NCI-H748 treated with DMSO at 0.1 percent for 48 hours (cell line): ENCODE results near the gene SSNA1.

ENCODE experiments used
- DNase-seq: peaks from one replicate; lab custom pipeline; 2025; lab: John Stamatoyannopoulos, UW

The SSNA1 gene, protein sequence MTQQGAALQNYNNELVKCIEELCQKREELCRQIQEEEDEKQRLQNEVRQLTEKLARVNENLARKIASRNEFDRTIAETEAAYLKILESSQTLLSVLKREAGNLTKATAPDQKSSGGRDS

DNA sequence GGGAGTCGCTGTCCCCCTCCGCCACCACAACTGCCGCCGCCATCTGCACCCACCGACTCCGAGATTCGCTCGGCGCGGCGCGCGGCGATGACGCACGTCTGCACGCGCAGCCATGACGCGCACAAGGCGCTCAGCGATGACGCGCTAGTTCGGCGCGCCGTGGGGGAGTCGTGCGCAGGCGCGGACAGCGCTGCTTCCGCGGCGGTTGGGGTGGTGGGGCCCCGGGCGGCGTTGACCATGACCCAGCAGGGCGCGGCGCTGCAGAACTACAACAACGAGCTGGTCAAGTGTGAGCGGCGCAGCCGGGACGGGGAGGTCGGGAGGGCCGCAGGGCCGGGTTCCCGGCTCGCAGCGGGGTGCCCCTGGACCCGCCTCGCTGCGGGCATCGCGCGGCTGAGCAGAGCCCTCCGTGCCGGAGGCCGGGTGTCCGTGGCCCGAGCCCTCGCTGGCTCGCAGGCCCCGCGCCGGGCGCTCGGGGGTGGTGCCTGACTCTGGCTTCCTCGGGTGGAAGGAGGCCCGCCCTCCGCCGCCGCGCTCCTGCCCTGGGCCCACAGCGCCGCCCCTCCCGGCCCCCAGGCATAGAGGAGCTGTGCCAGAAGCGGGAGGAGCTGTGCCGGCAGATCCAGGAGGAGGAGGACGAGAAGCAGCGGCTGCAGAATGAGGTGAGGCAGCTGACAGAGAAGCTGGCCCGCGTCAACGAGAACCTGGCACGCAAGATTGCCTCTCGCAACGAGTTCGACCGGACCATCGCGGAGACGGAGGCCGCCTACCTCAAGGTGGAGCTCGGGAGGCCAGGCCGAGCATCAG lies at the start of gene SSNA1, which contains the start of gene ANAPC2:
Gene SSNA1, plus strand, starts transcription at position 187 of the 807 bp plus-strand sequence. Its CDS starts 51 bp downstream, at position 238.
Gene ANAPC2, minus strand, starts transcription at position 71 of the 807 bp plus-strand sequence. Its CDS starts 28 bp downstream, at position 43.
- DNase-seq: peak; percentile 87

DNA sequence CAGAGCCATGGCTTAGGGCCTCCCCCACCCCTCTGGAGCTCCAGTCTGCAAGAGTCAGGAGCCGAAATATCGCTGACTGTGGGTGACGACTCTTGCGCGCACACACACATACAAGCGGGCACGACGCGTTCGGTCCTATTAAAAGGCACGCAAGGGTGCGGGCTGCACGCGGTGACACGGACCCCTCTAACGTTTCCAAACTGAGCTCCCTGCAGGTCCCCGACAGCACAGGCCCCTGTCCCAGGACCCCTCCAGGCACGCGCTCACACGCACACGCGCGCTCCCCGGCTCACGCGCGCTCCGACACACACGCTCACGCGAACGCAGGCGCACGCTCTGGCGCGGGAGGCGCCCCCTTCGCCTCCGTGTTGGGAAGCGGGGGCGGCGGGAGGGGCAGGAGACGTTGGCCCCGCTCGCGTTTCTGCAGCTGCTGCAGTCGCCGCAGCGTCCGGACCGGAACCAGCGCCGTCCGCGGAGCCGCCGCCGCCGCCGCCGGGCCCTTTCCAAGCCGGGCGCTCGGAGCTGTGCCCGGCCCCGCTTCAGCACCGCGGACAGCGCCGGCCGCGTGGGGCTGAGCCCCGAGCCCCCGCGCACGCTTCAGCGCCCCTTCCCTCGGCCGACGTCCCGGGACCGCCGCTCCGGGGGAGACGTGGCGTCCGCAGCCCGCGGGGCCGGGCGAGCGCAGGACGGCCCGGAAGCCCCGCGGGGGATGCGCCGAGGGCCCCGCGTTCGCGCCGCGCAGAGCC lies 49.6 kb upstream of the SSNA1 start, which contains the start of gene GRIN1:
Gene GRIN1, plus strand, starts transcription at position 433 of the 746 bp plus-strand sequence. CDS start 333 bp downstream, outside the sequence.
- DNase-seq: no peak

DNA sequence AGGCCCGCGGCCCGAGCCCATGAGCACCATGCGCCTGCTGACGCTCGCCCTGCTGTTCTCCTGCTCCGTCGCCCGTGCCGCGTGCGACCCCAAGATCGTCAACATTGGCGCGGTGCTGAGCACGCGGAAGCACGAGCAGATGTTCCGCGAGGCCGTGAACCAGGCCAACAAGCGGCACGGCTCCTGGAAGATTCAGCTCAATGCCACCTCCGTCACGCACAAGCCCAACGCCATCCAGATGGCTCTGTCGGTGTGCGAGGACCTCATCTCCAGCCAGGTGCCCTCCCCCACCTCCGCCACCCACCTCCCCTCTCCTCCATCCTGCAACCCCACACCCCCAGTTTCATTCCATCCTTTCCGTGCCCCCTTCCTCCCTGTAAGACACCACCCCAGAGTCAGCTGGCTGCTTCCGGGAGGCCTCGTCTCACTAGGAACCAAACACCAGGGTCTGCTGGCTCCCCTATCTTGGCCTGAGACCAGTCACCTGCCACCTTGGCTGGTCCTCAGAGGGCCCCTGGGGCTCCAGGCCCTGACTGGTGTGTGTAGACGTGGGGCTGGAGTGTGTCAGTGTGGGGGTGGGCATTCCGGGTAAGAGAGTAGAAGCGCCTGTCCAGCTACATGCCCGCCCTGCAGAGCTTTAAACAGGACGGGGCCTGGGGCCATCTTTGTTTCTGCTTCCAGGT lies 48.9 kb upstream of the SSNA1 start:
- DNase-seq: no peak

DNA sequence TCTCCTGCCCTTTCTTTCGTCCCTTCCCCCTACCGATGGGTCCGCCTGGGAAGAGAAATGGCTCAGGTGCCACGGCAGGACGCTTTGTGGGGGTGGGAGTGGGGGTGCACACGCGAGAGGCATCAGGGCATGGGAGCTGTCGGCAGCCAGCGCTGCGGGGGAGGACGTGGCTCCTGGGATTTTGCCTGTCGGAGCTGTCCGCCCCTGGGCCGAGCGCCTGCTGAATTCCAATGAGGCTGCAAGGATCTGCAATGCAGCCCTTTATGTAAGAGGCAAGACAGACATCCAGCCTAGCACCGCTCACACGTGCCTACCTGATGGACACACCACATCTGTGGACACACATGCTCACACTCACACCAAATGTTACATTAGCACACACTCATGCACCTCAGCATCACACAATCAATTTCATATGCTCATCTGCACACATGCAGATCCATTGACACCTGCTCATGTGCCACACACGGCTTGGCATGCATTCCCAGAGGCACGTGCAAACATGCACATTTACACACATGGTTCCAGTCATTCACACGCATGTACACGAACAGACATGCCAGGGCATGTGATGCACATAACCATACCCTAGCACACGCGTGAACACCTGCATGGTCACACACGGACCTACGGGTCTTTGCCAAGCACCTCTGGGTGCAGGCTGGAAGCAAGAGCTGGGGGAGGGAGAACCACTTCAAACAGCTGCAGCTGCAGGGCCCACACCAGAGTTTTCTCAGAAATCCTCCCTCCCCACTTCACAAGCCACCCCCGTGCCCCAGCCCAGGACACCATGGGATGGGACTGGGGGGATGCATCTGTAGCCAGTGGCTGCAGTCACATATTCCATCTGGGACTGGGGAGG lies 48.1 kb upstream of the SSNA1 start:
- no peak for DNase-seq

DNA sequence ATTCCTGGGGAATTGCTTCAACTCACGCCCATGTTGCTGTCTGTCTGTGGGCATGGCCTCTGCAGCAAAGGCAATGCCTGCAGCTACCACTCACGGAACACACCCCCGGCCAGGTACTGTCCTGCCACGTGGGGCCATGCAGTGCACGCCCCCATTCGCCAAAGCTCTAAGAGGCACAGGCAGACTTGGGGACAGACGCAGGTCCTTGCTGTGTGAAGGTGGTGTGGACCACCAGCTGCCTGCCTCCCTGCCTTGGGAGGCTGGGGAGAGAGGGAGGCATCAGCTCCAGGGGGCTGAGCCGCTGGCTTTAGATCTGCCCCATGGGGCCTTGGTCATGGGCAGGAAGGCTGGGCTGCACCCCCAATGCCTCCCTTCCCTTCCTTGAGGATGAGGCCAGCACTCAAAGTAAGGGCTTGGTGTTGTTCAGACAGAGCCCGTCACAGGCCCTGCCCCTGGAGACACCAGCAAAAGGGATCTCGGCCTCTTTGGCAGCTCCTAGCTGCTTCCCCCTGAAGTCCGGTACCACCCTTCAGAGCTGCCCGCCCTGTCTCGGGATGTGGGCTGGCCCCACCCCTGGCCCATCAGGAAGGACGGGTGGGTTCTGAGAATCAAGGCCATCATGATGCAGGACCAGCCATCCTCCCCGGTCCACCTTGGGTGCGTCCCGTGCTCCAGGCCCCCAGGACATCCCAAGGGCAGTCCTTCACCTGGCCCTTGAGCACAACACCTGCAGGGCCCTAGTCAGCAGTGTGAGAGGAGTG lies 47.2 kb upstream of the SSNA1 start:
- DNase-seq: no peak

DNA sequence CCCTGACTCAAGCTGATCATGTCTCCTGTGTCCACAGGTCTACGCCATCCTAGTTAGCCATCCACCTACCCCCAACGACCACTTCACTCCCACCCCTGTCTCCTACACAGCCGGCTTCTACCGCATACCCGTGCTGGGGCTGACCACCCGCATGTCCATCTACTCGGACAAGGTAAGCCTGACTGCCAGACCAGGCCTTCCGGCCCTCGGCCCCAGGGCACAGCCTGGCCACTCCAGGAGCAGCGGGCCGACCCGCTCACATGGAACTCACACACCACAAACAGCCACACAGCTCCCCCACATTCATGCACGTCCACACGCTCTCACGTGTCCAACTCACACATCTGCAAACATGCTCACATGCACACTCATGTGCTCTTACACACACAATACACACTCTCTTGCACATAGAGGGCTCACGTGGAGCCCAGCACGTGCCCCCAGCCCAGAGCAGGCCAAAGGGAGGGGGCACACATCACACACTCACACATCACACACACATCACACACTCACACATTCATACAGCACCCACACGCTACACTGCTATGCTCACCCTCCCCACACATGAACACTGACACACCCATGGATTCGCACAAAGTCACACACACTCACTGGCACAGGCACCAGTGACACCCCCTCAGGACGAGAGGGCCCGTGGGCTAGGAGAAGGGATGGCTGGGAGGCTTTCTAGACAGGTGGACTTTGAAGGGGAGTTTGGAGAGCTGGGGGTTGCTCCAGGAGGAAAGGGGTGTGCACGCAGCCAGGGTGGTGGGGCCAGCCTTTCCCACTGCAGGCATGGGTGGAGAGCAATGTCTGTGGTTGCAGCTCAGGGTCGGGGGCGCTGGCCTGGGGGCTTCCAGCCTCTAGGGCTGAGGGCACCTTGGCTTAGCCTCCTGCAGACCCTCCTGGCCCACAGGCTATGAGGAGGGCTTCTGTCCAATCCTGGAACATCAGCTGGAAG lies 46.2 kb upstream of the SSNA1 start:
- DNase-seq: no peak

DNA sequence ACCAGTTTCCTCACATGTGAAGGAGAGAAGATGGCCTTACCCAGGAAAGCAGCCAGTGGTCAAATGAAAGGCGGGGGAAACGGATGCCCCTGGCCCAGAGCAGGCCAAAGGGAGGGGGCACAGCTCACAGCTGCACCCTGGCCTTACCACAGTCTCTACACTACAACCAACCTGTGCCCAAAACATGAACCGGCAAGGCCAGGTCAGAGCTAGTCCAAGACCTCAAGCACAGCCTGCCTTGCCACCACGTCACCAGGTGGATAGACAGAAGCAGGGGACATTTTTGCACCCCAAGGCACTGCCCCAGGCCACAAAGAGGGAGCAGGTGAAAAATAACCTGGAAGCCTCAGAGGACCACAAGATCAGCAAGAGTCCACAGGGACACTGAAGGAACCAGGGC lies 45.0 kb upstream of the SSNA1 start:
- DNase-seq: no peak

DNA sequence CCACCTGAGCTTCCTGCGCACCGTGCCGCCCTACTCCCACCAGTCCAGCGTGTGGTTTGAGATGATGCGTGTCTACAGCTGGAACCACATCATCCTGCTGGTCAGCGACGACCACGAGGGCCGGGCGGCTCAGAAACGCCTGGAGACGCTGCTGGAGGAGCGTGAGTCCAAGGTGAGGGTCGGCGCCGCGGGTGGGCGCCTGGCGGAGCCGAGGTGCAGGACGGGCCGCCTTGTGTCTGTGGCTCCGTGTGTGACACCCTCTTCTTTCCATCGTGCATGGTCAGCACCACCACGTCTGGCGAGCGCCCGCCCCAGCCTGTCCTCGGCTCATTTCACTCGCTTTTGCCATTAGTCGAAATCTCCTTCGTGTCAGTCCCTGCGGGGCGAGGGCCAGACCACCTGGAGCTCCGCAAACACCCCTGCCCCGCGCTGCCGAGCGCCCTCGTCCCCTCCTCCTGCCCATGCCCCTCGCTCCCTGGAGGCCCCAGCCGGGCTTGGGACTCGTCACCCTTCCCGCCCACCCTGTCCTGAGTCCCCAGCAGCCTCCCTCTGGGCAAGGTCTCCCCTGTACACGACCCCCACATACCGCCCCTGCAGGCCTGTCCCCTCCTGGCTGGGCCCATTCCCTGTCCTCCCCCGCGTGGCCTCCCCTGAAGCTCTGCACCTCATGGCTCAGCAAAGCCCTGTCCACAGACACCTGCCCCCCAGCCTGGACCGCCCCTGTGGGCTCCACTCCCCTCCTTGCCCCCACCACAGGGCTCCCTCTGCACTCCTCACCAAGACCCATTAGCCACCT lies 42.5 kb upstream of the SSNA1 start:
- DNase-seq: no peak

DNA sequence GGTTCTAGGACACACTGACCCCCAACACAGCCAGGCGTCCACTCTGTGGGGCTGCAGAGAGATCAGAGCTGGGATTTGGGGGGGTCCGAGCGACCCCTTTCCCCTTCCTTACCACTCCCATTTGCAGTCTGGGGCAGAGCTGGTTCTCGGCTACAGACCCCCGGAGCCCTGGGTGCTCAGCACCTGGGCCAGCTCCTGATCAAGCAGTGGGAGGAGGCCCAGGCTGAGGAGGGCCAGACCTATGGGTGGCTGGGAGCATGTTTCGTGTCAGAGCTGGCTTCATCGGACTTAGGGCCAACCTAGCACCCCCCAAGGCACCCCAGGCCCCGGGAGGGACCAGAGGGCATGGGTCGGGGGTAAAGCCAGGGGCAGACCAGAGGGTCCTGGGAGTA lies 42.0 kb upstream of the SSNA1 start:
- DNase-seq: no peak

DNA sequence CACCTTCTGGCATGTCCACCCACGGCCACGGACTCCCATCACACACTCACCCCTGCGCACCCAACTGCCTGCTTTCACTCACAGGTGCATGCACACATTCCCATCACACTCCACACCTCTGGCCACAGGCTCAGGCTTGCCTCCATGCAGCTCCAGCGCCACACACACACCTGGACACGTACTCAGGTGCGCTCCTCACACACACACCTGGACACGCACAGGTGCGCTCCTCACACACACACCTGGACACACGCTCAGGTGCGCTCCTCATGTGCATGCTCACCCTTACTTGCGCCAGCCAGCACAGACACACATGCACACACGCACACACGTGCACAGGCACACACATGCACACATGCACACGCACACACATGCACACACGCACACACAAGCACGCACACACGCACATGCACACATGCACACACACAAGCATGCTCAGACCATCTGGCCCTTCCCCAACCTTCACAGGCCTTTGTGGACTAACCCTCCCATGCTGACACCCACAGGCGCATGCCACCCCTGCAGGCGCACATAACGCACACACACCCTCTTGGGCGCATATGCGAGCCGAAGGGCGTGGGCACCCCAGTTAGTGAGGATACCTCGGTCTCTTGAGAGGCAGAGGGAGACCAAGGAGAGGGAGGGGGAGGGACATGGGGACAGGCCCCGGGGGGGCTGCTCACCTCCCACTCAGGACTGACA lies 41.2 kb upstream of the SSNA1 start:
- DNase-seq: no peak

DNA sequence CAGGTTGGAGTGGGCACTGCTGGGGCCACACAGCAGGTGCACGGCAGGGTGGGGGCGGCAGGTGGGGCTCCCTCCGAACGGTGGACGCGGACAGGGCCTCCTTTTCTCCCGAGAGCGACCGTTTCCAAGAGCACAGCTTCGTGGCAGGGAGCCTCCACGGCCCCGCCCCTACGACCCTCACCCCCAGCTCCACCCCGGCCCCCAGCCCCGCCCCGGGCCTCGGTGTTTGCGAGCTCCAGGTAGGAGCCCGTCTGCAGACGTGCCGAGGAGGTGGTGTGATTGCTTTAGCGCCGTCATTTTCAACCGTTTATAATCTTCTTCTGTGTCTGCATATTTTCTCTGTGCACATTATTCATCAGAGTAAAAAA lies 40.7 kb upstream of the SSNA1 start:
- no peak for DNase-seq

DNA sequence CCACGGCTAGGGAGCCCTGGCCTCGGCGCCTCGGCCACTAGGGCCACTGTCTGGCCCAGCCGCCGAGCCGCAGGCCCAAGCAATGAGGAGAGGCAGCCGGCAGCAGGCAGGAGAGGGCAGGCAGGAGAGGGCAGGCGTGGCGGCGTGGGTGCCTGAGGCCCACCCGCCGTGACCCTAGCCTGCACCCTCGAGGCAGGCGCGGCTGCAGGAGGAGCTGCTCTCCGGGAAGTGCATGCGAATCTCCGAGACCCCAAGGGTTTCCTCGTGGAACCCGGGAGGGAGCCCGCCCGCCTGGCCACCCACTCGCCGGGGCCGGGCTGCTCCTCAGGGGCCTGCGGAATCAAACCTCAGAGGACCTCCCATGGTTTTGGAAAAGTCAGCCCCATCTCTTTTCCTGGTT lies 40.2 kb upstream of the SSNA1 start:
- DNase-seq: no peak

DNA sequence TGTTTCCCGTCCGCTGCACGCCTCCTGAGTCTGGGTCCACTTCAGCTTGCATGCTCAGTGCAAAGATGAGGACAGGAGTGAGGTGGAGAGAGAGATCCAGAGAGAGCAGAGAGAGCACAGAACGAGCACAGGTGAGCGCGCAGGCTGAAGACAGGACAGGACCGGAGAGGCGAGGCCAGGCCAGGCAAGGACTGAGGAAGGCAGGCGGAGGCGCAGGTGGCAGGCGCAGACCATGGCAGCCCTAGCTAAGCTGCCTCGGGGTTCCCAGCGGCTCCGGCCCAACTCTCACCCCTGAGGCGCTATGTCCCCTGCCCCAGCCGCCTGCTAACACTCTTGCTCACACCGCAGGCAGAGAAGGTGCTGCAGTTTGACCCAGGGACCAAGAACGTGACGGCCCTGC lies 39.8 kb upstream of the SSNA1 start:
- no peak for DNase-seq

DNA sequence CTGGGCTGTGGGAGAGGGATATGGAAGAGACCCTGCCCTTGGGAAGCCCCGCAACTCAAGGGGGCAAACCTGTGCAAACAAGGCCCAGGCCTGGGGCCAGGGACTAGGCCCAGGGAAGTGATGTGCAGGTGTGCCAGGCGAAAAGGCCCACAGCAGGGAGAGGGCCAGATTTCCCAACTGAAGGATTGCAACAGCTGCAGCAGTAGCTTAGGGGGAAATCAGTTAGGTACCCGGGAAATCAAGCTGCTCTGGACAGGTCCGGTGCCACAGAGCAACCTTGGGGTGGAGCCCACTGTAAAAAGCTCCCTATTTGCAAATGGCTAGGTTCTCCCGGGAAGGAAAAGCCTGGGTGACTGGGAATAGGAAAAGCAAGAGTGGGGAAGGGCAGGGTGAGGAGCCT lies 39.1 kb upstream of the SSNA1 start:
- no peak for DNase-seq

DNA sequence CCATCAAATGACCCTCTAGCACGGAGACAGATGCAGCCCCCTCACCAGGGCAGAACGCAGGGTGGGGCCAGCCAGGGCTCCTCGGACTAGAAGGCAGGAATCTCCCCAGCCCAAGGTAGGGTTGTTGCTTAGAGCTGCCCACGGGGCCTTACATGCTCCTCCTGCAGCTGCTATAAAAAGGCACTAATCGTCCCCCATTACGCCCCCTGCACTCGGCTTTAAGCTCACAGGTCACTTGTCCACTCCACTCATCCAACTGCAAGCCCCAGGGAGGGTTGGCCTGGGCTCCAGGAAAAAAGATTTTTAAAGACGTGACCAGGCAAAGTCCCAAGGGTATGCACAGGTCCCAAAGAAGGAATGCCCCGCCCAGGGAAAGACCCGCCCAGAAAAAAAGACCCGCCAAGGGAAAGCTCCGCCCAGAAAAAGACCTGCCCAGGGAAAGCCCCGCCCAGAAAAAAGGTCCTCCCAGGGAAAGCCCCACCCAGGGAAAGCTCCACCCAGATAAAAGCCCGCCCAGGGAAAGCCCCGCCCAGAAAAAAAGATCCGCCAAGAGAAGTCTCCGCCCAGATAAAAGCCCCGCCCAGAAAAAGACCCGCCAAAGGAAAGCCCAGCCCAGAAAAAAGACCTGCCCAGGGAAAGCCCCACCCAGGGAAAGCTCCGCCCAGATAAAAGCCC lies 38.4 kb upstream of the SSNA1 start:
- peak; percentile 95 for DNase-seq

DNA sequence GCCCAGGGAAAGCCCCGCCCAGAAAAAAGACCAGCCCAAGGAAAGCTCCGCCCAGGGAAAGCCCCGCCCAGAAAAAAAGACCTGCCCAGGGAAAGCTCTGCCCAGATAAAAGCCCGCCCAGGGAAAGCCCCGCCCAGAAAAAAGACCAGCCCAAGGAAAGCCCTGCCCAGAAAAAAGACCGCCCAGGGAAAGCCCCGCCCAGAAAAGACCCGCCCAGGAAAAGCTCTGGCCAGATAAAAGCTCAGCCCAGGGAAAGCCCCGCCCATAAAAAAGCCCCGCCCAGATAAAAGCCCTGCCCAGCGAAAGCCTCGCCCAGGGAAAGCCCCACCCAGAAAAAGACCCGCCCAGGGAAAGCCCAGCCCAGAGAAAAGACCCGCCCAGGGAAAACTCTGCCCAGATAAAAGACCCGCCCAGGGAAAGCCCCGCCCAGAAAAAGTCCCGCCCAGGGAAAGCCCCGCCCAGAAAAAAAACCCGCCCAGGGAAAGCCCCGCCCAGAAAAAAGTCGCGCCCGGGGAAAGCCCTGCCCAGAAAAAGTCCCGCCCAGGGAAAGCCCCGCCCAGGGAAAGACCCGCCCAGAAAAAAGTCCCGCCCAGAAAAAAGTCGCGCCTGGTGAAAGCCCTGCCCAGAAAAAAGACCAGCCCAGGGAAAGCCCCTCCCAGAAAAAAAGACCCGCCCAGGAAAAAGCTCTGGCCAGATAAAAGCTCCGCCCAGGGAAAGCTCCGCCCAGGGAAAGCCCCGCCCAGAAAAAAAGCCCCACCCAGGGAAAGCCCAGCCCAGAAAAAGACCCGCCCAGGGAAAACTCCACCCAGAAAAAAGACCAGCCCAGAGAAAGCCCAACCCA lies 37.6 kb upstream of the SSNA1 start:
- DNase-seq: peak; percentile 95
